Measurements from ENCODE around the gene DOK3.

Gene DOK3

DNA sequence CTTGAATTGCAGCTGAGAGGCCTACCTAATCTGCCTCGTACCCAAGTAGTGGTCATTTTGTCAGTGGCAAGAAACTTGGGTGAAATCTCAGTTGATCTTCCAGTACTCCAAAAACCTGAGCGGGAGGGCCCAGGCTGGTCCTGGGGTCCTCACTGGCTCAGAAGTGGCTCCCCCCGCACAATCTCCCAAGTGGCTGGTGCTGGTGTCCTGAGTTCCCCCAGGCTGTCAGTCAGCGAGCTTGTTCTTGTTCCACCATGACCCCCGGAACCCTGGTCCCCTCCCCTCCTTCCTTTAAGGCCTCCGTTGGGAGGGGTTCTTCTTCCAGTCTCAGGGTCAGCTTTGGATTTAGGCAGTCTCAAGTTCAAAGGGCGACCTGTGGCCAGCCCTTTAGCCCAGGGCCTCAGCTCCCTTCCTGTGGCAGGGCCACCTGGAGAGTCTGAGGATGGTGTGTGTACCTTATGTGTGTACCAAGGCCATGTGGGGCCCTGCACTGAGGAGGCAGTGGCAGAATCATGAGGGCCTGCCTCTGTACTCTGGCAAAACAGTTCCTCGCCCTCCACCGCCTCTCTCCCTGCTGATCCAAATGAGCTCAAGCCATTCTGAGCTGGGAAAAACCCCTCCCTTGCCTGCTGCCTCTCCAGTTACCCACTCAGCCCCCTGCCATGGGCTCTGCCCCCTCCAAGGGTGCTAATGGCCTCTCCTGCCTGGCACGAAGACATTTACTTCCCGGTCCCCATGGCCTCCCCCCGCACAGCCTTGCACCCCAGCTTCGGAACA, 31.7 kb downstream of the DOK3 start:
- no peak for DNase-seq

DNA sequence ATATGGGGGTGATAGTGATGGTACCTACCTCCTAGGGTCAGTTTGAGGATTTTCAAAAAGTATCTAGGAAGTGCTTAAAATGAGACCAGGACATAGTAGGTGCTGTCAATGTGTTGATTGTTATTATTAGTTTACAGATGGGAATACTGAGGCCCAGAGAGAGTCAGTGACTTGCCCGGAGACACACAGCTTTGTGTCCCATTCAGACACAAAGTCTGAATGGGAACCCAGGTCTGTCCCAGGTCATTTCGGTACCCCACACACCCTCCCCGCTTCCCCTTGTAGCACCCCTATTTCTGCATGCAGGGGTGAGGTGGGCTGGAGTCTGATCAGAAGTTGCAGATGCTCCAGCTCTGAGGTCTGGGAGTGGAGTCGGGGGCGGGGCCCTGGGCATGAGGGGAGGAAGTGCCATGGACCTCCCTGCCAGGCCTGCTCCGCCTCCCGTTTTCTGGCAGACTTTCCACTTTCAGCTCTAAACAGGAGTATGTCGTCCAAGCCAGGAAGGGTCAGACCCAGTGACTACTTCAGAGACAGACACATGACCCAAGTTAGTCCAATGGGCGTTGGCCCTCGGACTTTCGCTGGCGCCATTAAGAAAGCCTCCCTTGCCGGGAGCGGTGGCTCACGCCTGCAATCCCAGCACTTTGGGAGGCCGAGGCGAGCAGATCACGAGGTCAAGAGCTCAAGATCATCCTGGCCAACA, 32.9 kb downstream of the DOK3 start:
- no peak for DNase-seq

DNA sequence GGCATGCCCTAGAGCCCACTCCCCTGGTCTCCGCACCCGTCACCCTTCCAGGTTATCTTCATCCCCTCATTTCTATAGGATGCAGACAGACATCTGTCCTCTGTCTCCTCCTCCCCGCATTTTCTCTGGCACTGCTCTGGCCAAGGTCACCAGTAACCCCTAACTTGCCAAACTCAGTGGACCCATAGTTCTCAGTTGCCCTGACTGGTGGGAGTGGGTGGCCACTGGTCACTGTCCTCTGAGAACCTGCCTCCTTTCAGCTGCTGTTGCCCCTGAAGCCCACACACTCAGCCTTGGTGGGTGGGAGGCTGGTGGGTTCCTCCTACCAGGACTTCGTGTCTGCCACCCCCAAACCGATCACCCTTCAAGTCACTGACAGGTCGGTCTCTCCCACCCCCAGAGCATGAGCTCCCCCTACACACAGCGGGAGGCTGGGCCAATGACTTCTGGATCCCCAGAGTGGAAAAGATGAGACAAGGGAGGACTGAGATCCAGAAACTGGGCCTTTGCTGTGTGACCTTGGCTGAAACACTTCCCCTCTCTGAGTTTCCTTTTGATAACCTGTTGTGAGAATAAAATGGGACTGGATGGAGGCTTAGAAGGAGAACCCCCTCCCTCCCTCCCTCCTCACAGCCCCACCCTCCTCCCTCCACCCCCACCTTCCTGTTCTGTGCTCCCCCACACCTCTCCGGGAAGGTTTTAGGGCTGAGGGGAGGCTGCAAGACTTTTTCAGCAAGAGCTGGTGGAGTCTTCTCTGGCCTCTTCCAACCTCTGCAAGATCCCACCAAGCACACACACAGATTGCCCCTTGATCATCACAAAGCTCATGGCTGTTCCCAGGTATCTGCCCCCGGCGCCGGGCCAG, 33.8 kb downstream of the DOK3 start:
- DNase-seq, result no peak

DNA sequence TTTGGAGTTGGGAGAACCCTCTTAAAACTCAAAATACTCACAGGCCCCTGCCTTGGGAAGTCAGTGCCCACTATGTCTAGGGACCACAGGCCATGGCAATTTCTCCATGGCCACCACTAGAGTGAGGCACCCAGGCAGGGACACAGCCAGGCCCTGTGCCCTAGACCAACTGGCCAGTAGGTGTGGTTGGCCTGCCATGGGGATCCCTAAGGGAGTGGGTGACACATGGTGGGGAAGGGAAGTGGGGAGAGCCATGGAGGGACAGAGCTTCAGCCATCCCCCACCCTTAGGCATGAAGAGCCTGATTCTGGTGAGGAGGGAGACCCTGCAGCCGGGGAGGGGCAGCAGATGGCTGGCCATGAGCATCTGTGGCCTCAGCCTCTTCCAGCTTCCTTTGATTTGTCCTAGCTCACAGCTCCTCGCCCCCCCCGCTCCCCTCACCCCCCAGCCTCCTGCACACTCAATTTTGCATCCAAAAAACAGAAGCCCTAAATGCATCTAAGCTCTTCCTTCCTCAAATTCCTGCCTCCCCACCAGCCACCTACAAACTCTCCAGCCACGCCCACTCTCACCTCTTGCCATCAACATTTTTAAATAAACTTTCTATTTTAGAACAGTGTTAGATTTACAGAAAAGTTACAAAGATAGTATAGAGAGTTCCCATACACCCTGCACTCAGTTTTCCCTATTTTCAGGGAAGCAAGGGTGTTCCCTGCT, 34.6 kb downstream of the DOK3 start:
- DNase-seq, result no peak

DNA sequence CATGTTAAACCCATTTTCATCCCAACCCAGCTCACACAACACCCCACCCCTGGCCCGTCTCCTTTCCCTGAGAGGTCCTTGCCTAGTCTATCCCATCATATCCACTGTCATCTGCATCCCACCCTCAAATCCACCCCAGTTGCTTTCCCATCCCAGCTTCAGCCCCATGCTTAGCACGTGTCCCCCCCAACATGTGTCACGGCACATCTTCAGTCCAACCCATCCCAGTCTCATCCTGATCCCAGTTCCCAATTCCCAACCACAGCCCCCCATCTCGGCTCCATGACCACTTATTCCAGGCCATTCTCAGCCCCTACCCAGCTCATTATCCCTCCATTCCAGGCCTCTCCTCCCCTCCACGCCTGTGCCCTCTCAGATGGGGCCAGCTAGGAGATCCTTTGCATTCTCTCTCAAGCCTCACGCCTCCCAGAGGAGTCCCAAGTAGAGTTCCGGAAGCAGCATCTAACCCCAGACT, 35.6 kb downstream of the DOK3 start:
- no peak for DNase-seq

DNA sequence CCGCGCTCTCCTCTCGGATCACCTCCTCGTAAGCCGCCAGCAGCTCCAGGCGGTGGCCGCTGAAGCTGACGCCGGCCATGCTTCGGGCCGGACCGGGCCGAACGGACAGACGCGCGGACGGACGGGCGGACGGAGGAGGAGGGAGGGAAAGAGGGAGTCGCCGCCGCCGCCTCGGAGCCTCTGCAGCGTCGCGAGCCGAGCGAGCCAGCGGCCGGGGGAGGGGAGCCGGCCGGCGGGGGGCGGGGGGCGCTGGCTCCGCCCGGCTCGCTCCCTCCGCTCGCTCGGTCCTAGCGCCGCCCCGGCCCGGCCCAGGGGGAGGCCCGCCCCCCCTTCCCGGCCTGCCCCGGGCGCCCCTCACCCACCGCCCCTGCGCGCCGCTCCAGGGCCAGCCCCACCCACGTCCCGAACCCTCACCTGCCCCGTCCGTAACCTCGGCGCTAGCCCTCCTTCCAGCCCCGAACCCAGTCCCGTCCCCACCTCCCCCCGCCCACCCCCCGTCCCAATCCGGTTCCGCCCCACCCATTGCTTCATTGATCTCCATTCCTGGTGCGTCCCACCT, 36.1 kb downstream of the DOK3 start, which contains the start of gene DBN1:
Gene DBN1, minus strand, starts transcription at position 192 of the 559 bp plus-strand sequence. Its CDS starts 113 bp downstream, at position 79.
- DNase-seq, result peak; percentile 65

DNA sequence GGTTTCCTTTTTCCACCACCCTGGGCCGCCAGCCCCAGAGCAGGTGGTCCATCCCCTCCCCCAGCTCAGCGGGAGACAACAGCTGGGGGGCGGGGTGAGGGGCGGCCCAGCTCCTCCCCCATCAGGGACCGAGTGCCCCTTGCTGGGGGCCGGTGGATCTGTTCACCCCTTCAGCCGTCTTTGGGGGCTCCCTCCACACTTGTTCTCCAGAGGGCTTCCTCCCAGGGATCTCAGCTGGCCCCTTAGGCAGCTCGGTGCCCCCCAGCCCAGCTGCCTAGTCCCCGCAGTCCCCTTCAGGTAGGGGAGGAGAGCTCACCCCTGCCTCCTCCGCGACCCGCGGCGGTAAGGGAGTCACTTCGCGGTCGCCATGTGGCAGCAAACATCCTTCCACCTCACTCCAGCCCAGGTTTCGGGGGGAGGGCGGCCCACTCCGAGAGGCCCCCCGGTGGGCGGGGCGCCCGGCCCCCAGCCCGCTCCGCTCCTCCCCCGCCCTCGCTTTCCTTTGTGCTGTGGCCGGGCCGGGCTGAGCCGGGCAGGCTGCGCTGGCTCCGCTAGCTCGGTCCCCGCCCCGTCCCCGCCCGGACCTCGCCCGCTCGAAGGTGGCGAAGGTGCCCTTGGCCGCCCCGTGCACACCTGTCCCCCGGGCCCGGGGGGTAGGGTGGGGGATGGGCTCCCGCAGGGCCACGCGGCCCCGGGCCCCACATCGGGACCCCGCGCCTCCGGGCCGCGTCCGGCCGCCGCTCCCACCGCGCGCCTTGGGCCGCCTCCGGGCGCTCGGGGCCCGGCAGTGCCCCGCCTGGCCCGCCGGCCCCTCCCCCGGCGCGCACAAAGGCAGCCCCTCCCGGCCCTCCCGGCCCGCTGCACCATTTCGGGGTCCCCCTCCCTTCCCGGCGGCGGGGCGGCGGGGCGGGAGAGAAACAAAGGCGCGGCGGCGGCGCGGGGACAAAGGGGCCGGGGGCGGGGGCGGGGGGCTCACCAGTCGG, 36.9 kb downstream of the DOK3 start:
- DNase-seq, result no peak

DNA sequence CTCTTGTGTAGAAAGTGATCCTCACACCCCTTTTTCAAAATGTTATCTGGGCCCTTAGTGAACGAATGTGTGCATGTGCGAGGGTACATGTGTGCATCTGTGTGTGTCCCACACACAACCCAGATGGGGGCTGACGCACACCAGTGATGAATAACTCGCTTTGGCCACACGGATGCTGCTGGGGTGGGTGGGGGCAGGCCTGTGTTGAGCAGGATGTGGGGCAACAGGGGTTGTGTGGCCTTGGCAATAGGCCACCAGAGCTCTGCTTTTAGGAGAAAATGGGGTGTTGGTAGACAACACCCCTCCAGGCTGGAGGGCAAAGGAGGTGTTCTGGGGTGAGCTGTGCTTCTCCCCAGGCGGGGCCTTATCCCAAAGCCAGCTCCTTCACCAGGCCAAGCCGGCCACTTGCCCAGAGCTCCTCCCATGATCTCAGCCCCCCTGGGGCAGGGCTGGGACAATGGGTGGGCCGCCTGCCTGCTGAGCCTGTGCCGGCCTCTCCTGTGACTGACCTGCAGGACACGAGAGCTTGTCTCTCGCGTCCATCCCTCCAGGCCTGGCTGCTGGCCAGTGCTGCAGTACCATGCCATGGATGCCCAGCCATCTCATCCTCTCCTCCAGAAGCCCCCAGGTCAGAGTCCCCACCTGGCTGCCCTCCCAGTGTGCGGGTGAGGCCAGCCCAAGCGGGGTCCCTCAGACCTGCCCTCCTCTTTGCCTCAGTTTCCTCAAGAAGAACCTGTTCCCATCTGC, 37.8 kb downstream of the DOK3 start:
- no peak for DNase-seq

DNA sequence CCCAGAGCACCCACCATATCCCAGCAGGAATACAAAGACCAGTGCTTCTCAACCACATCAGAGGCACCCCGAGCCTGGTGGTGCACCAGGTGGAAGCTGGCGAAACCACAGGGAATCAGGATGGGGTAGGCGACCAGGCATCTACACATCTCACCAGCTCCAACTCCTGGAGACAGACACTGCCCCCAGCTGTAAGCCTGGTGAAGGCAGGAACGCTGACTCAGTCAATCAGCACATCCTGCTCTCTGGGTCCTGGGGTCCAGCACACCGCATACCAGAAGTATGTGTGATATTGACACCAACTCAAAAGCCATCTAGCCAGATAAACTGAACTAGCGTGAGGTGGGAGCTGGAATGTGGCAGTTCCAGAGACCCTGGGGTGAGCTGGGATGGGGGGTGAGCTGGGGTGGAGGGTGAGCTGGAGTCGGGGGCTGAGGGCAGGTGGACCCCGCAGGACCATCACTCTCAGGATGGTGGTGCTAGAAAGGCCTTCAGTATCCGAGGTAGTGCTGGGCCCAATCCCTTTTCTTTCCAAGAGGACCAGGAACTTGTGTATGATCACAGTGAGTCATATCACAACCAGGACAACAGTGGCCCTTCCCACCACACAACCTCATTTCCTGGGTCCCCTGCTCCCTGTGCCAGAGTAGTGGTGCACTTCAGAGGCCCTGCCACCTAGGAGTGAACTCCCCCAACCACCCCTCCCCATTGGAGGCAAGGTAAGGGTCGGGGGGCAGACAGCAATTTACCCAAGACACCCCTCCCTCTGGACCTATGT, 38.7 kb downstream of the DOK3 start:
- no peak for DNase-seq

DNA sequence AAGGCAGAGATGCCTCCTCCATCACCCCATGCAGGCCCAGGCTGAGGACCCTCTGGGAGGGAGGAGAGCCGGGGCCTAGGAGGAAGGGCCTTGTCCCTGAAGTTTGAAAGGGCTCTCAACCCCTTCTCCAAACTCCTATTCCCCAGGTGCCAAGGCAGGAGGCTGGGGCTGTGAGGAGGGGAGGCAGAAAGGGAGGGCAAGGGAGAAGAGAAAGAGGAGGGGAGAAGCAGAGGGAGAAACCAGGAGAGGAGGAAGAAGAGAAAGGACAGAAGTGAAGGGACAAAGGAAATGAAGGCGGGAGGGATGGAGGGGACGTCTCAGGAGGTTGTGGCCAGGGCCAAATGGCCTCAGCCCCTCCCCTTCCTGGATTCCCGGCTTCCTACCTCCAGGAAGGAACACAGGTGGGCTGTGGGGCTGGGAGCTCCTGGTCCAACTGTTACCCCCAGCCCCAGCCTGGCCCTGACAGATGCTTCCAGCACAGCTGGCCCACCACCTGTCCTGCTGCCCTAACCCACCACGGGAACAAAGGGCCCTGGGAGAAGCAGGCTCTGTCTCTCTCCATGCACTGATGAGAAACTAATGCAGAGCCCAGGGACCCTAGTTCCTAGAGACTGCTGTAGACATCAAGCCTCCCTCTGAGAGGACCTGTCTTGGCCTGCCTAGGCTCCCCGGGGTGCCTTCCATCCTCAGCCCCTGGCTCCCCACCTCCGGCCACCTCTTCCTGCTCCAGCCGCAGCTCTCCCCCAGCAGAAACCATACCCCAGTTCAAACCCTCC, 39.7 kb downstream of the DOK3 start:
- DNase-seq, result no peak

DNA sequence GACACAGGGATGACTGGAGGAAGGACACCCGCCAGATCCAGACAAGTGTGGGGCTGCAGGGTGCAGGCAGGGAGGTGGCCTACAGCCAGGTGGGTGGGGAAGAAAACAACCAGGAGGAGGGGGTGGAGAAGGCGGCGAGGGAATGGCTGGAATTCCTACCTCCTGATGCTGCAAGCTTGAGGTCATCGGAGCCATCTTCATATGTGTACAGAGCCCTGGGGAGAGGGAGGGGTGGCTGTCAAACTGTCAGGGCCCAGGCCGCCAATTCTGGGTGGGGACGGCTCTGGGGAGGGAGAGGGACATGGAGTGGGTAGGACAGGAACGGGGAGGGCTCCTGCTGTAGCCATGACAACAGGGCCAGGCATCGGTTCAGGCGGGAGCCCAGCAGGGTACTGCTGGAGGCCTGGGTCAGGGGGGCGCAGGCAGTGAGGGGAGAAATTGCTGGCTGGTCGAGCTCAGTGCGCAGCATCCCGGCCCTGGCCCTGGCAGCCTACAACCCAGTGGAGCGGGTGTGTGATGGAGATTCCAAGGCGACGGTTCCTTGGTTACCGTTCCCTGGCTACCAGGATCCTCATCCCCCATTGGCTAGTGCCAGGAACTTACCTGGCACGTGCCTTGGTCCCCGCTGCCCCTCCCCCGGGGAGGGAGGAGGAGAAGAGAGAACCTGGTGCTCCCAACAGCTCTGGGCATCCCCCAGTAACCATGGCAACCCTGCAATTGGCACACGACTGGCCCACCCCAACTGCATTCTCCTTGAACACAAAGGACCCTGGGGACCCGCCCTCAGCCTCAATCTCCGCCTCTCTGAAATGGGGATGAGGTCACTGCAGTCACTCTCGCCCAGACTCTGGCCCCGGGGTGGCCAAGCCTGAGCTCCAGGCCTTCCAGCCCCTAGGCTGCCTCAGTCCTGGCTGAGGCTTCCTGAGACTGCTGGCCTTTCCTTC, 40.7 kb downstream of the DOK3 start:
- DNase-seq, result no peak

DNA sequence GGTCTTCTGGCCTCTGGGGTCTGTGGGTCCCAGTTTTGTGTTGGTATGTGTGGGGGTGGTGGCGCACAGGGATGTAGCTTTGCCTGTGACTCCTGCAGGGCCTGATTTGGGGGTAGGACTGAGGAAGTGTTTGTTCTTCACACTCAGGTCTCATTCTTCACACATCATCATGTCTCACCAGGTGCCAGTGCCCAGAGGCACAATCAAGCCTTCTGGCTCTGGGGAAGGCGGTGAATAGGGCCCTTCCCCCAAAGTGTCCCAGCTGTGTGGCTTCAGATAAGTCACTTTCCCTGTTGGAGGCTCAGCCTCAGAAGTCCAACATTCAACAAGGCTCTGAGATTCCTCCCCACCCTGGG, 41.3 kb downstream of the DOK3 start:
- DNase-seq, result no peak

DNA sequence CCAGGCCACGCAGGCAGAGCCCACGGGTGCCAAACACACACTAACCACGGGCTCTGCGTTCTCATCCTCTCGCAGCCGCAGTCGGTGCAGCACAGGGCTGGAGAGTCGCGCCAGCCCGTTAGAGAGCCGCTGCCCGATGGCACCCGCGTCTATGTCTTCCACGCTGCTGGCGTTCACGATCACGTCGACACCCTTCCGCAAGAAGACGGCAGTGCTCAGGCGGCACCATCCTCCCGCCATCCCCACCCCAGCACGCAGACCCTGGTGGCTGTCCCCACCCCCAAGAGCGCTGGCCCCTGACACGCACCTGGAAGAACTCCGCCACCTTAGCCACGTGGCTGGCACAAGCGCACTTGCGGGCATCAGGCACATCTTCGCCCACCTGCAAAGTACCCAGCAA, 42.2 kb downstream of the DOK3 start:
- DNase-seq, result no peak

DNA sequence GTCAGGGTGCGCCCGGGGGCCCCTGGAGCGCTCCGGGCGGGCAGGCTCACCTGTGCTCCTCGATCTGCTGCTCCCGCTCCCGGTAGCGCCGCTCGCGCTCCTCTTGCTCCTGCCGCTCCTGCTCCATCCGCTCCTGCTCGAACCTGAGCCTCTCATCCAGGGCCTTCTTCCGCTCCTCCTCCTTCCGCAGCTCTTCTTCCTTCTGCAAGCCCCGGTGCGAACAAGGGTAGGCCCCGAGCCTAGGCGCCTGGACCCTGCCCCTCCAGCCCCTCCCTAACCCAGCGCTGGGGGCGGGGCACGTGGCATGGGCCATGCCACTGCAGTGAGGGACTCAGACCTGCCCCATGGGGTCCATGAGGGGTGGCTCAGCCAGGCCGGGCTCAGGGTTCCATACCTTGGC, 42.8 kb downstream of the DOK3 start:
- DNase-seq, result no peak

DNA sequence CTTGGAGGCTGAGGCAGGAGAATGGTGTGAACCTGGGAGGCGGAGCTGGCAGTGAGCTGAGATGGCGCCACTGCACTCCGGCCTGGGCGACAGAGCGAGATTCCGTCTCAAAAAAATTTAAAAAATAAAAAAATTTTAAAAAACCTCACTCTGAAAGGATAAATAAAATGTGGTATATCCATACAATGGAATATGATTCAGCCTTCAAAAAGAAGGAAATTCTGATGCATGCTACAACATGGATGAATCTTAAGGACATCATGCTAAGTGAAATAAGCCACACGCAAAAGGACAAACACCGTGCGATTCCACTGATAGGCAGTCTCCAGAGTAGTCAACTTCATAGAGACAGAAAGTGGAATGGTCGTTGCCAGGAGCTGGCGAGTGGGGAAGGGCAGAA, 44.6 kb downstream of the DOK3 start:
- no peak for DNase-seq

DNA sequence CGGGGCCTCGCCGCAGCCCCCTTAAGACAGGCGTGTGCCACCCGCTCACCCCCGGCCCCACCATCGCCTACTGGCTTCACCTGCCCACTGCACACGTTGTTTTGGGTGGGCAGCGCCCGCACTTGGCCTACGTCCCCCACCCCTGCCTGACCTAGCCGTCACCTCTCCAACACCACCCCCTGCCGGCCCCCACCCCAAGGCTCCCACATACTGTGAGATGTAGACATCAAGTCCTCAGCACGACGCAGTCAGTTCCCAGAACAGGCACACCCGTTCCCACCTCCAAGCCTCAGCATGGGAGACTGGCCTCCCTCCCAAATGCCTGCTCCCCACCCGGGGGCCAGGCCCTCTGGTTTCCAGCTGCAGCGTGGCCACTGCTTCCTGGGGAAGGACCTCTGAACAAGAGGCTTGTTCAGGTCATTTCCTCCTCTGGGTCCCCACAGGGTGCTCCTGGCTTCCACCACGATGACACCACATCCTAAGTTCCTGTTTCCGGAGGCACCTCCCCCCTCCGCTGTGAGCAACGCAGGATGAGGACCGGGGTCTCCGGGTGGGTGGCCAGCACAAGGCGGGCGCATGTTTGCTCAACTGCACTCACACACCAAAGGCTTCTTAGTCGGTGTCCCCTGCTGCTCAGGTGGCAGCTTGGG, 47.5 kb downstream of the DOK3 start:
- no peak for DNase-seq
